Left forelimb (tissue), 1 donor: ENCODE results near the gene TTC19.
"Not testable (repeated sequence)": the region's sequence is repeated elsewhere in the genome, so short reads cannot be mapped to it uniquely, and the experiment has no call there.

Source experiments
- DNase-seq: peaks from one replicate; pipeline ENCODE4 v3.0.0-alpha.2; 2018; ENCODE audit warnings: low spot score

Gene TTC19

GRCh38 chr17:16027708-16028584, 28.3 kb downstream of the TTC19 start:
- no peak for DNase-seq

DNA sequence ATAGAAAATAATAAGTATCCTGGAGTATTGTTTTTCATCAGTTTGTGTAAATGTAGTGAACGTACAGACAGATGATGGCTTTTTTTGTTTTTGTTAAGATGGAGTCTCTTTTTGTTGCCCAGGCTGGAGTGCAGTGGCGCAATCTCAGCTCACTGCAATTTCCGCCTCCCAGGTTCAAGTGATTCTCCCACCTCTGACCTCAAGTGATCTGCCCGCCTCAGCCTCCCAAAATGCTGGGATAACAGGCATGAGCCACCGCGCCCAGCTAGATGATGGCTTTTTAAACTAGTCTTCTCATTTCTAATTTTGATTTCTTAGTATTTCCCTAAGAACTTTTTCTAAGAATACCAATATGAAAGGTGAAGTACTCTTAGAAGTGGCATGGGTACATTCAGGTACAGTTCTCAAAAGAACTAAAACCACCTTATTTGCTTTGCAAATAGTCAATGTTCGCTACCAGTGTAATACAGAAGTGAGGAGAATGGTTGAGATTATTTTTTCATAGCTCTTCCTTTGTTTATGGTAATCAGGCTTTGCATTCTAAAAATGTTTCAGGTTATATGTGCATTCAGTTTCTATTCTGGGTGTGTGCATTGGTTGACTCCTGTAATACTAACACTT, 34.2 kb downstream of the TTC19 start:
- no peak for DNase-seq

DNA sequence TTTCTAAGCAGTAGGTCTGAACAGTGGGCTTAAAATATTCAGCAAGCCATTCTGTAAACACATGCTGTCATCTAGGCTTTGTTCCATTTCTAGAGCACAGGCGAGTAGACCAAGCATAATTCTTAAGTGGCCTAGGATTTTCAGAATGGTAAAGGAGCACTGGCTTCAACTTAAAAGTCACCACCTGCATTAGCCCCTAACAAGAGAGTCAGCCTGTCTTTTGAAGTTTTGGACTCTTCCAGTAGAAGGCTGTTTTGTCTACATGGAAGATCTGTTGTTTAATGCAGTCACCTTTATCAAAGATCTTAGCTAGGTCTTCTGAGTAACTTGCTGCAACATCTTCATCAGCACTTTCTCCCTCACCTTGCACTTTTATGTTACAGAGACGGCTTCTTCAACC, 36.6 kb downstream of the TTC19 start:
- DNase-seq: no peak

- DNase-seq: no peak
These were observed 38.0 kb downstream of the TTC19 start for GRCh38 chr17:16037636-16038035.

DNA sequence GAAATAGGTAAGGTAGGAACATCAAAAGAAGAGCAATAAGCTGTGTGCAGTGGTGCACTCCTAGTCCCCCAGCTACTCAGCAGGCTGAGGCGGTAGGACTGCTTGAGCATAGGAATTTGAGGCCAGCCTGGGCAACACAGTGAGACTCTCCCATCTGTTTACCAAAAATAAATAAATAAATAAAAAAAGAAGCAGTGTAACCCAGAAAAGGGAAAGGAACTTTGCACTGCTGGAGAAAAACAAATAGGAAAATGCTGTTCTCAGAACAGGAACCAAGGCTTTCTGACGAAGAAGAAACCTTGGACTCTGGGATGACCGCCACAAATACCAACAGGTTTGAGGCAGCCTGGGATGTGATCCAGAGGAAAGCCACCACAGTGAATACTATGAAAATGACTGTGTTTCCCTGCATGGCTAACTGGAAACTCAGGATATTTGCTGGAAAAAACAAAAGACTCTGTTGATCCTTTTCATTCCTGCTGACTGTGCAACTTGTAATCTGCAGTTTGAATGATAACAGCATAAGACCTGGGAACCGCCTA, 41.2 kb downstream of the TTC19 start:
- no peak for DNase-seq

DNA sequence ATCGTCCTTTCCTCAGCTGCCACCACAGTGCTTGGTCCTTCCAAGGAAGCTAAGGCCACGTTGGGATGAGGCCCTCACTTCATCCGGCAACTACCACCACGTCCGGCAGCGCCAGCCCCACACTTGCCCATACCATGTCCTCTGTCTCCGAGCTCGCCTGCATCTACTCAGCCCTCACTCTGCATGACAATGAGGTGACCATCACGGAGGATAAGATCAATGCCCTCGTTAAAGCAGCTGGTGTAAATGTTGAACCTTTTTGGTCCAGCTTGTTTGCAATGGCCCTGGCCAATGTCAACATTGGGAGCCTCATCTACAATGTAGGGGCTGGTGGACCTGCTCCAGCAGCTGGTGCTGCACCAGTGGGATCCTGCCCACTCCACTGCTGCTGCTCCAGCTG, 44.9 kb downstream of the TTC19 start:
- DNase-seq: no peak

DNA sequence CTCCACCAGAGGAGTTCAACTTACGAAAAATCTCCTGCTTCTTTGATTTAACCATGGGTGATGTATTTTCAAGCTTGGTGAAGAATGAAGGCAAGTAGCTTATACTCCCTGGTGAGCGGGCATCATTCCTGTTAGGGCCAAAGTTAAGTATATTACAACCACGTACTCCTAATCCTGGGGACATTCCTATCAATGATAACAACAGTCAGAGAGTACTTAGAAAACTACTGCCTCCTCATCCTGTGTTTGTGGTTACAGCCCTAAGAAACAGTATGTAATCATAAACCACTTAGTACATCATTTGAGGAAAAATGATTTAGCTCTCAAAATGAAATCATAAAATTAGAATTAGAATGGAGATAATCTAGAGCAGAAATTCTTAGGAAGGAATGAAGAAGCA, 47.3 kb downstream of the TTC19 start:
- DNase-seq: no peak

- no peak for DNase-seq
These were observed 49.3 kb downstream of the TTC19 start for GRCh38 chr17:16048811-16049449.

DNA sequence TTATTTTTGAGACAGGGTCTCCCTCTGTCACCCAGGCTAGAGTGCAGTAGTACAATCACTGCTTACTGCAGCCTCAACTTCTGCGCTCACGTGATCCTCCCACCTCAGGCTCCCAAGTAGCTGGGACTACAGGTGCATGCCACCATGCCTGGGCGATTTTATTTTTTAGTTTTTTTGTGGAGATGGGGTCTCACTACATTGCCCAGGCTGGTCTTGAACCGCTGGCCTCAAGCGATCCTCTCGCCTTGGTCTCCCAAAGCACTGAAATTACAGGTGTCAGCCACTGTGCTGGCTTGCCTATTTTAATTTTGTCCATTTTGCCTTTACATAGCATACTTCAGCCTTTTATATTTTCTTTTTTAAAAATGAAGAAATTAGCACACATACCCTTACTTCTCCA, 51.2 kb downstream of the TTC19 start:
- DNase-seq: no peak

DNA sequence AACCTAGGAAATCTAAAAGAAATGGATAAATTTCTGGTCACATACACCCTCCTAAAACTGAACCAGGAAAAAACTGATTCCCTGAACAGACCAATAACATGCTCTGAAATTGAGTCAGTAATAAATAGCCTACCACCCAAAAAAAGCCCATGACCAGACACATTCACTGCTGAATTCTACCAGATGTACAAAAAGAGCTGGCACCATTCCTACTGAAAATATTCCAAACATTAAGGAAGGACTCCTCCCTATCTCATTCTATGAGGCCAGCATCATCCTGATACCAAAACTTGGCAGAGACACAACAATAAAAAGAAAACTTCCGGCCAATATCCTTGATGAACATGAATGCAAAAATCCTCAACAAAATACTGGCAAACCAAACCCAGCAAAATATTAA, 52.9 kb downstream of the TTC19 start:
- DNase-seq: no peak

DNA sequence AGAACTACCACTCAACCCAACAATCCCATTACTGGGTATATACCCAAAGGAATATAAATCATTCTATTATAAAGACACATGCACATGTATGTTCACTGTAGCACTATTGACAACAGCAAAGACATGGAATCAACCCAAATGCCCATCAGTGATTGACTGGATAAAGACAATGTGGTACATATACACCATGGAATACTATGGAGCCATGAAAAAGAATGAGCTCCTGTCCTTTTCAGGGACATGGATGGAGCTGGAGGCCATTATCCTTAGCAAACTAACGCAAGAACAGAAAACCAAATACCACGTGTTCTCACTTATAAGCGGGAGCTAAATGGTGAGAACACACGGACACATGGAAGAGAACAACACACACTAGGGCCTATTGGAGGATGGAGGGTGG, 55.5 kb downstream of the TTC19 start:
- not testable (repeated sequence) for DNase-seq

GRCh38 chr17:16061631-16062030, 62.0 kb downstream of the TTC19 start:
- no peak for DNase-seq

- no peak for DNase-seq
These were observed 66.5 kb downstream of the TTC19 start for GRCh38 chr17:16066125-16066524.

- DNase-seq: no peak
These were observed 68.7 kb downstream of the TTC19 start for GRCh38 chr17:16068323-16068722.

GRCh38 chr17:16072031-16072430, 72.4 kb downstream of the TTC19 start:
- no peak for DNase-seq

- no peak for DNase-seq
These were observed 74.2 kb downstream of the TTC19 start for GRCh38 chr17:16073845-16074244.

DNA sequence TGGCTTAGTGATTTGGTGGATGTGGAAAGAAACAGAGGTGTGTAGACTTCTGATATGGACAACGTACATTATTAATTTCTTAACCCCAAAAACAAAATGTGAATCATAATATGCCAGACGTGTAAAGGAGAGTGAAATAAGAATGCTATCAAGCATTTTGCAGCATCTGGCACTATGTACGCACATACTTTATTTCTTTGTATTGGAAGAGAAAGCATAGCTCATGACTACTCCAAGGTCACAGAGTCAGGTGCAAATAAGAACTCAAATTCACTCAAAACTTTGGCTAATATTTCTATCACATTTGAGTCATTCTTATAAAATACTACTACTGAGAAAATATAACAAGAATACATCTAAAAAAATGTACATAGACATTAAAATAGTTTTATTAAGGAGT, 74.8 kb downstream of the TTC19 start:
- DNase-seq: no peak

GRCh38 chr17:16075949-16076348, 76.3 kb downstream of the TTC19 start:
- no peak for DNase-seq
